HG03521 (cell line): Measurements from ENCODE around the gene OSBPL2.

Source experiments
- ATAC-seq: cut with Tn5 transposase; IDR thresholded peaks from one replicate; pipeline ENCODE4 v1.9.1; 2021; ENCODE audit warnings: mild to moderate bottlenecking, moderate library complexity; ENCODE audit not compliant: unreplicated experiment

The OSBPL2 gene

GRCh38 chr20:62237801-62238568, at the start of gene OSBPL2:
Gene OSBPL2, plus strand, starts transcription at chr20:62238521. Its CDS starts 17,664 bp downstream, at chr20:62256185.
- ATAC-seq, result peak; percentile 96

DNA sequence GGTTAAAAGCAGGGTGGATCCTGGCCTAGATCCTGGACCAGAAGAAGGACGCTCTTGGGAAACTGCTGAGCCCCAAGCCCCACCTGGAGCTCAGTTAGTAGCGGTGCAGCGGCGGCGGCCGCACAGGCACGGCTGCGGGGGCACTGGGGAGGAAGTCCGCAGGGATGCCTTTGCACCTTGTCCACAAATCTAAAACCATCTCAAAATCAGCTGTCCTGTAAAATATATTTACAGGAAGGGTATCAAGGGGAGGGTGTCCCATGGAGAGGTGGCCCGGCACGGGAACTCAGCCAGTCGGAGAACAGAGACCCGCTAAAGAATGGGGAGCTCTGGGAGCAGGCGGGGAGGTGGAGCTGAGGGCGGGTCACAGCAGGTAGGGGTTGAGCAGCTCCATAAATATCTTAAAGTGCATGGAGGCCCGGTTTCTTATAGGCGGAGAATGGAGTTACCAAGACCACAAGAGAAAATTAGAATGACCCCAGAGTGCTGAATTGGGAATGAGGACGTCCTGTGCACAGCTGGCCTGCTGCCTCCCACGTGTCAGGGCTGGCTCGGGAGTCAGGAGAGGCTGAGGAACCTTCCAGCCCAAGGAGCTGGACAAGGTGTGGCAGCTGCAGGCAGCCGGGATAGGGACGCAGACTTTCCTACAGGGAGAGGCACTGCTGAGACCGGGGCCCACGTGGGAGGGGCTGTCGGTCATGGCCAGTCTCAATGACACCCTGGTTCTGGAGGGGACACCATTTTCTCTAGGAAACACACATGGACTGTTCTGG, 47.5 kb upstream of the OSBPL2 start:
- ATAC-seq, result no peak

- ATAC-seq, result no peak
Observed at GRCh38 chr20:62191781-62192559, 46.4 kb upstream of the OSBPL2 start.

DNA sequence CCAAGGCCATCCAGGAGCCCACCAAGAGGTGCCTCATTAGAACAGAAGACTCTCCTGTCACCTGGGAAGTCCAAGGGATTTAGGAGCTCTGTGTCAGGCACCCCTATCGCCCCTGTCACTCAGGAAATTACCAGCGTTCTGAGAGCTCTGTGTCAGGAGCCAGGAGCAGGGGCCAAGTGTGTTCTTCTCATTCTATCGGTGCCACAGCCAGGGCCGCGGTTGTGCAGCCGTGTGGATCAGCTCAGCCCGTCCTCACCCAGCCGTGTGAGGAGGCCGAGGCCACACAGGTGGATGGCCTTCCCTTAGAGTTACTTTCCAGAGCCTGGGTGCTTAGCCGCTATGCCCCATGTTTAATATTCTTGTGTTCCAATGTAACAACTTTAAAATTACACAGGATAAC, 45.7 kb upstream of the OSBPL2 start:
- no peak for ATAC-seq

GRCh38 chr20:62193079-62194025, 45.0 kb upstream of the OSBPL2 start:
- no peak for ATAC-seq

- ATAC-seq, result no peak
Observed at GRCh38 chr20:62195075-62195405, 43.3 kb upstream of the OSBPL2 start.

GRCh38 chr20:62195736-62196135, 42.6 kb upstream of the OSBPL2 start:
- ATAC-seq, result no peak

DNA sequence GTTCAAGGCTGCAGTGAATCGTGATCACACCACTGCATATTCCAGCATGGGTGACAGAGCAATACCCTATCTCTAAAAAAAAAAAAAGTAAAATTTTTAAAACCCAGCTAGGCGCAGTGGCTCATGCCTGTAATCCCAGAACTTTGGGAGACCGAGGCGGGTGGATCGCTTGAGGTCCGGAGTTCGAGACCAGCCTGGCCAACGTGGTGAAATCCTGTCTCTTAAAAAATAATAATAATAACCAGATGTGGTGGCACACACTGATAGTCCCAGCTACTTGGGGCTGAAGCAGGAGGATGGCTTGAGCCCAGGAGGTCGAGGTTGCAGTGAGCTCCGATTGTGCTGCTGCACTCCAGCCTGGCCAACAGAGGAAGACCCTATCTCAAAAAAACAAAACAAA, 42.0 kb upstream of the OSBPL2 start:
- no peak for ATAC-seq

GRCh38 chr20:62197311-62197710, 41.0 kb upstream of the OSBPL2 start:
- ATAC-seq, result no peak

DNA sequence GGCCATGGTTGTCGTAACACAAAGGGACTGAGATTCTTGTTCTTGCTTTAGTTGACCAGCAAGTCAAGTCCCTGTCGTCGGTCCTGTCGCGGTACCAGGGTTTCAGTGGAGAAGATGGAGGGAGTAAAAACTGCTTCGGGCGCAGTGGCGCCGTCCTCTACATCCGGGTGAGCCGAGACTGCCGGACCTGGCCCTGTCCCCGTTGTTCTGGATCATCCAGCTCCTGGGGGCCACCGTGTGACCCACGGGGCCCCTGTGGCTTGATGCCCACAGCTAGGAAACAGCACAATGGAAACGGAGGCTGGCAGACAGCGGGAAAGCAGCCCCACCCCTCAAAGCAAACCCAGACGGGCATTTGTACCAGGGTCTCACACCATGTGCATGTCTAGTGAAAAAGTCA, 40.5 kb upstream of the OSBPL2 start:
- no peak for ATAC-seq

DNA sequence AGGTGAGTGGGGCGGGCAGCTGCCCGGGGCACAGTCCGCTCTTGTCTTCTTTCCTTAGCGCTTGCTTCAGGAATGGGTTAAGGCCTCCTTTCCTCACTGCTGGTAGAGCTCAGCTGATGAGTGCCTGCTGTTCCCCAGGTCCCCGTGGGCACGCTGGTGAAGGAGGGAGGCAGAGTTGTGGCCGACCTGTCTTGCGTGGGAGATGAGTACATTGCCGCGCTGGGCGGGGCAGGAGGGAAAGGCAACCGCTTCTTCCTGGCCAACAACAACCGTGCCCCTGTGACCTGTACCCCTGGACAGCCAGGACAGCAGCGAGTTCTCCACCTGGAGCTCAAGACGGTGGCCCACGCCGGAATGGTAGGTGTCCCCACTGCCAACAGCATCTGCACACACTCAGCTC, 39.8 kb upstream of the OSBPL2 start:
- ATAC-seq, result no peak

- no peak for ATAC-seq
Observed at GRCh38 chr20:62198931-62199330, 39.4 kb upstream of the OSBPL2 start.

- no peak for ATAC-seq
Observed at GRCh38 chr20:62200491-62201172, 37.7 kb upstream of the OSBPL2 start.

GRCh38 chr20:62201173-62202082, 36.9 kb upstream of the OSBPL2 start:
- peak; percentile 65 for ATAC-seq

DNA sequence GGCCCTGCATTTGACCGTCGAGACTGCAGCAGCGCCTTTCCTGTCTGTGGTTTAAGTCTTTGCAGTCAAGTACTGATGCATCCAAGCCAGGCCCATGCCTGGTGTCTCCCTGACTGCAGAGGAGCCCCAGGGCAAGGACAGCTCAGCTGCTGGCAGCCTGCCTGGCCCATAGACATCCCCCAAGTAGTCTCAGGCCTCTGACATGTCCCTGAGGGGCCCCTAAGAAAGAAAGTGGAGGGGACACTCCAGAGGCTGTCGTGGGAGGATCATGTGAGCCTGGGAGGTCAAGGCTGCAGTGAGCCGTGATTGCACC, 36.3 kb upstream of the OSBPL2 start:
- ATAC-seq, result peak; percentile 28

DNA sequence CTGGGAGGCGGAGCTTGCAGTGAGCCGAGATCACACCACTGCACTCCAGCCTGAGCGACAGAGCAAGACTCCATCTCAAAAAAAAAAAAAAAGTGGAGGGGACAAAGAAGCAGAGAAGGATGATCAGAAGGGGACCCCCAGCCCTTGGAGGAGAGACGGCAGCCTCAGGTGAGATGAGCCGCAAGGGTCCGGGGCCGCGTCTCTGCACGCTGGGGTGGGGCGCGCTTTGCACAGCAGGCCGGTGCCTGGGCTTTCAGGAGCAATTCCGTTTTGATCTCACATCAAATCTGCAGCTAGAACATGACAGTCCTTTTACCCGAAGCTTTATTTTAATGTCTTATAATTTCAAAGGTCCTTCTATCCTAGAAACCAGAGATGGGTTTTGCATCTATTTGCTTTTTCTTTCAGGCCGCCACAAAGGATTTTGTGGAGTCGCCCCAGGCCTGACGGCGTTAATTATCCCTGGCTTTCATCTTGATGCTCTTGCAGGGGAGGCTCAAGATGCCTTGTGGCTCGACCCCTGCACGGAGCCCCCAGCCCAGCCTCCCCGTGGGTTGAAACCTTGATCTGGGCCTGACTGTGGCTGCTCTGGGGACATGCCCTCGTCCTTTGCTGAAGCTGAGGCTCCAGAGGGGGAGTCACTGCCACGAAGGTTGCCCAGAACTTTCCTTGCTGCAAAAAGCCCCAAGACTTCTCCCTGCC, 35.5 kb upstream of the OSBPL2 start:
- no peak for ATAC-seq

GRCh38 chr20:62203378-62204030, 34.8 kb upstream of the OSBPL2 start:
- no peak for ATAC-seq
